Stimulated activated CD8-positive, alpha-beta memory T cell treated with anti-CD3 and anti-CD28 coated beads, Interleukin-12 subunit alpha, Interleukin-12 subunit beta, amount 100 ng/mL, for 24 hours (primary cell): ENCODE data around the gene PPARG.
"Not testable (repeated sequence)": the region's sequence is repeated elsewhere in the genome, so short reads cannot be mapped to it uniquely, and the experiment has no call there.

Experiments
- DNase-seq: peaks from one replicate; pipeline ENCODE4 v3.0.0-alpha.2; 2020; ENCODE audit errors: extremely low read depth

PPARG gene

GRCh38 chr3:12279591-12280326 is 9.1 kb upstream of the PPARG start:
- no peak for DNase-seq

GRCh38 chr3:12280357-12280806 is 8.5 kb upstream of the PPARG start:
- no peak for DNase-seq

- no peak for DNase-seq
Measured at GRCh38 chr3:12284591-12284990, 4.3 kb upstream of the PPARG start.

GRCh38 chr3:12285003-12285555 is 3.8 kb upstream of the PPARG start:
- no peak for DNase-seq

GRCh38 chr3:12285779-12286178 is 3.1 kb upstream of the PPARG start:
- DNase-seq: not testable (repeated sequence)

- no peak for DNase-seq
Measured at GRCh38 chr3:12286504-12286903, 2.4 kb upstream of the PPARG start.

- DNase-seq: no peak
Measured at GRCh38 chr3:12286927-12287726, 1.7 kb upstream of the PPARG start.

GRCh38 chr3:12287727-12288181 is 1.1 kb upstream of the PPARG start:
- DNase-seq: no peak

- DNase-seq: no peak
Measured at GRCh38 chr3:12289524-12289923, 654 bp downstream of the PPARG start.

- DNase-seq: no peak
Measured at GRCh38 chr3:12292770-12293169, 3.9 kb downstream of the PPARG start.

GRCh38 chr3:12294885-12295580 is 6.2 kb downstream of the PPARG start:
- no peak for DNase-seq

GRCh38 chr3:12296511-12296910 is 7.6 kb downstream of the PPARG start:
- no peak for DNase-seq

GRCh38 chr3:12299026-12299425 is 10.2 kb downstream of the PPARG start:
- DNase-seq: no peak

- no peak for DNase-seq
Measured at GRCh38 chr3:12300137-12300536, 11.3 kb downstream of the PPARG start.

- no peak for DNase-seq
Measured at GRCh38 chr3:12301031-12301430, 12.2 kb downstream of the PPARG start.

GRCh38 chr3:12301513-12301912 is 12.6 kb downstream of the PPARG start:
- DNase-seq: no peak

GRCh38 chr3:12302564-12302963 is 13.7 kb downstream of the PPARG start:
- no peak for DNase-seq

- DNase-seq: no peak
Measured at GRCh38 chr3:12303534-12303933, 14.7 kb downstream of the PPARG start.

GRCh38 chr3:12303993-12304392 is 15.1 kb downstream of the PPARG start:
- no peak for DNase-seq

GRCh38 chr3:12307136-12307535 is 18.3 kb downstream of the PPARG start:
- DNase-seq: no peak

- no peak for DNase-seq
Measured at GRCh38 chr3:12308517-12308916, 19.6 kb downstream of the PPARG start.

- DNase-seq: no peak
Measured at GRCh38 chr3:12309716-12310115, 20.8 kb downstream of the PPARG start.
